RPMI7951 (cell line): ENCODE results near the gene TBC1D24. TPM values are rescaled to one million over a fixed set of nuclear protein-coding genes. Genes with fewer than 3 reads are reported as not detected.

ENCODE experiments used
- DNase-seq: peaks from one replicate; pipeline ENCODE4 v3.0.0-alpha.2; 2012; ENCODE audit warnings: low read depth
- total RNA-seq: library from RNA; depleted of rRNA; stranded (reverse); fragments of >200 nt; shearing (Covaris generic); gene quantifications from 2 replicates; pipeline ENCODE4 v1.2.3, GENCODE V29; 2014

The TBC1D24 gene
- total RNA-seq, 1 experiment from 2014 or later, result 4.4 TPM

DNA sequence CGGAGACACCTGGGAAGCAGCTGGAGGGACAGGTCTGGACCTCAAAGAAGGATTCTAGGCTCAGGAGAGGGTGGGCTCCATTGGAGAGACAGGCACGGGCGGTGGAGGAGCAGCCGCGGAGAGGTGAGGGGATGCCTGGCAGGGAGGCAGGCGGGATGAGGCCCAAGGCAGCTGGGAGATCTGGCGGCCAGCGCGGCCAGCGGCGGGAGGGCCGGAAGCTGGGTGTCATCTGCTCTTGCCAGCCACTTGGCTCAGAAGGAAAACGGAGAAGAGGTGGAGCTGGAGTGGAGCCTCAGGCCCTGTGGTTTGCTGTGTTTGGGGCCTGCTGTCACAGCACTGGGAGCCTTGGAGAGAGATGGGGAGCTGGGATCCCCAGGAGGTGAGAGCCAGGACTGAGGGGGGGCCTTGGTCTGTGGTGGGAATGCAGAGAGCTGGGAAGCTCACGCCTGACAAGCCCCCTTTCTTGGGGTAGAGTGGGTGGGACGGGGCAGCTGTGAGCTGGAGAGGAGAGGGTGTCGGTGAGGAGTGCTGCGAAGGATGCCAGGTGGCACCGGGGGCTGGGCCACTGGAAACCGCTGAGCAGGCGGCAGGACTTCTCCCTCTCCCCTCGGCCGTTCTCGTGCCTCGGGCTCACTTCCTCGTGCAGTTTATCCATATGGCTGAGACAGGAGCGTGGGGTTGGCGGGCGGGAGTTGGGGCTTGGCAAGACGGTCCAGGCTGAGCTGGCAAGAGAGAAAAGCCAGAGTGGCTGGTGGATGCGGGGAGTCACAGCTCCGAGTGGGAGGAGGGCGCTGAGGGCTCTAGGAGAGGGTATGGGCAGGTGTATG is 8.0 kb downstream of the TBC1D24 start:
- DNase-seq, result peak; percentile 87

DNA sequence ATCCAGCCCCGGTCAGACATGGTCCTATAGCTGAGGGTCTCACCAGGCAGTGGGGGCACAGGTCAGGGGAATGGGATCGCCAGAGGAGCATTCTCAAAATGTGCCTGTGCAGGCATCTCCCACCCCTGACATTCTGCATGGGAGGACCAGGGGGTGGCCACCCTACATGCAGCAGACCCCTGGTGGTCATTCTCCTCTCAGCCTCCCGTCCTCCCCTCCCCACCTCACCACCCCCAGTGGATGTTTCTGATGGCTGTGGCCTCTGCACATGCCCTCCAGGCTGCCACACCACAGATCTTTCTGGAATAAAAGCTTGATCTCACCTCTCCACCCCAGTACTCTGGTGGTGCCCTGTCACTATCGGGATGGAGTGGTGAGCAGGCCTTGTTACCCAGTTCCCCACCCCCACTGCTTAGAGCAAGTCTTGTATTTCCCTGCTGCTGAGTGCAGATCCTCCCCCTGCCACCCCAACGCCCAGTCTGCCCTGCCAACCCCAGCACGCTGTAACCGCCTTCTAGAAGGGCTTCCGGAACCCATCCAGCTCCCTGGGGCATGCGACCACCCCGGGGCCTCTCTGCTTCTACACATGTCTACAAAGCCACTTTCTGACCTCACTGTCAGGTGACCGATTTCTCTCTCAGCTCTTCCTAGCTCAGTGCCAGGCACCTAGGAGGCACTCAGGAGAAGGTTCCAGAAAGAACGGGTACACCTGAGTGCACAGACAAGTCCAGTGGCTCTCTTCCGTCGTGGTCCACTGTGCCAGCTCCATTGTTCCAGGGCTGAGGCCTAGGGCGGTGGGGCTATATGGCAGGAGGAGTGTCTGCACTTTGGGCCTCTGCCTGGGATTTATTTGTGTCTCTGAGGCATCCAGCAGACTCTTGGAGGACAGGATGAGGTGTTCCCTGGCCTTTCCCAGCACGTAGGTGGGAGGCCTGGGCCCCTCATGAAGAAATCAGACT is 9.3 kb downstream of the TBC1D24 start:
- no peak for DNase-seq

GRCh38 chr16:2484898-2485508 is 10.1 kb downstream of the TBC1D24 start:
- DNase-seq, result no peak

- no peak for DNase-seq
These were observed 11.0 kb downstream of the TBC1D24 start for GRCh38 chr16:2485811-2486507.

DNA sequence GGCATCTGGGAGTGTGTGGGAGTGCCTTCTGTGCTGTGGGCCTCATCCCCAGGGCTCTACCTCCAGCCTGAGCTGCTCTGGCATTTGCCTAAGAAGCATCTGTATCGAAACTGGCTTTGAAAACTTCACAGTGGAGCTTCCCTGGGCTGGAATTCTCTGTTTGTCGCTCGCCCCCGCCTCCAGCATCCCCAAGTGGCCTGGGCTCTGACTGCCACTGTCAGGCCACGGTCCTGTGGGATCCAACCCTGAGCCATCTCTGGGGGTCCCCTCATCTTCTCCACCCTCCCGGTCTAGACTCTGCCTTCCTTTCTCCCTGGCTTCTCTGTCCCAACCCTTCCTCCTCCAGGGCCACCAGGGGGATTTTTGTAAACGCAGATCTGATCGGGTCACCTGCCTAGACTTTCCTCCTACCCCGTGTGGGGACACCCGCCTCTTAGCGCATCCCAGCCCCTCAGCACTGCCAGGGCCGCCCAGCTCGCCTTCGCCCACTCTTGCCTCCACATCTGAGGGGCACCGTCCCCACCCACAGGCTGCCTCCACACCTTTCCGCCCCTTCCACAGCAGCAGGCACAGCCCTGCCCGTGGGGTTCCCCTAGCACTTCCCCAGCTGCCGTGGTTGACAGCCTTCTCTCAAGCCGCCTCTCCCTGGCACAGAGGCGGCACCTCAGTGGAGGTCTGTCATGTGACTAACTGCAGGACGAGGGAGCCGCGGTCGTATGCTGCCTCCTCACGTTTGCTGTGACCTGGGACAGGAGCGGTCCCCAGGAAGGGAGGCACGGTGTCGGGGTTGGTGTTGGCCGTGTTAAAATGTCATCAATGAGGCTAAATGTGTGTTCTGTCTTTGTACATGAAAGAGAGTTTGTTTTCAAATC is 12.0 kb downstream of the TBC1D24 start:
- peak; percentile 34 for DNase-seq

DNA sequence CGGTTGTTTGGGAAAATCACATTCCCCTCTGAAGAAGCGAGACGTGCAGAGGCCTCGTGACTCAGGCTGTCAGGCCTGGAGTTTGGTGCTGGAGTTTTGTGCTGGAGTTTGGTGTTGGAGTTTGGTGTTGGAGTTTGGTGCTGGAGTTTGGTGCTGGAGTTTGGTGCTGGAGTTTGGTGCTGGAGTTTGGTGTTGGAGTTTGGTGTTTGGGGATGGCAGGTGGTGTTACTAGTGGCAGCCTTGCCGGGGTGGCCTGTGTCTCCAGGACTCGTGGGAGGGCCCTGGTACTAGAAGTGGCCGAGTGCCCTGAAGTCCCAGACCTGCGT is 12.6 kb downstream of the TBC1D24 start:
- DNase-seq, result no peak

GRCh38 chr16:2487903-2488531 is 13.1 kb downstream of the TBC1D24 start:
- no peak for DNase-seq

DNA sequence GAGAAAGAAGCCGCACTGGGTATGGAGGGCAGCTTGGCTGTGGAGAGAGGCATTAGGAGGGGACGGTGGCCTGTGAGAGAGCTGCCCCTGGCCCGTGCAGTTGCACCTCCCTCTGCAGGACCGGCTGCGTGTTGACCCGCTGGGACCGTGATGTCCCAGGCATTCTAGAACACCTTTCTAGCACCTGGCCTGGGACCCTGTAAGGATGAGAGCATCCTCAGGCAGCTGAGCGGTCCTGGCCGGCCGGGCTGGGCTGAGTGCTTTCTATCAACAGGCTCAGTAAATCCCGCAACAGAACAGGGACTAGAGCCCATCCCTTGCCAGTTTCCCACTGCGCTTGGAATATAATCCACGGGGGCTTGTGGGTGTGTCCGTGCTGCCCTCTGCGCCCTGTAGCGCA is 14.7 kb downstream of the TBC1D24 start:
- no peak for DNase-seq

DNA sequence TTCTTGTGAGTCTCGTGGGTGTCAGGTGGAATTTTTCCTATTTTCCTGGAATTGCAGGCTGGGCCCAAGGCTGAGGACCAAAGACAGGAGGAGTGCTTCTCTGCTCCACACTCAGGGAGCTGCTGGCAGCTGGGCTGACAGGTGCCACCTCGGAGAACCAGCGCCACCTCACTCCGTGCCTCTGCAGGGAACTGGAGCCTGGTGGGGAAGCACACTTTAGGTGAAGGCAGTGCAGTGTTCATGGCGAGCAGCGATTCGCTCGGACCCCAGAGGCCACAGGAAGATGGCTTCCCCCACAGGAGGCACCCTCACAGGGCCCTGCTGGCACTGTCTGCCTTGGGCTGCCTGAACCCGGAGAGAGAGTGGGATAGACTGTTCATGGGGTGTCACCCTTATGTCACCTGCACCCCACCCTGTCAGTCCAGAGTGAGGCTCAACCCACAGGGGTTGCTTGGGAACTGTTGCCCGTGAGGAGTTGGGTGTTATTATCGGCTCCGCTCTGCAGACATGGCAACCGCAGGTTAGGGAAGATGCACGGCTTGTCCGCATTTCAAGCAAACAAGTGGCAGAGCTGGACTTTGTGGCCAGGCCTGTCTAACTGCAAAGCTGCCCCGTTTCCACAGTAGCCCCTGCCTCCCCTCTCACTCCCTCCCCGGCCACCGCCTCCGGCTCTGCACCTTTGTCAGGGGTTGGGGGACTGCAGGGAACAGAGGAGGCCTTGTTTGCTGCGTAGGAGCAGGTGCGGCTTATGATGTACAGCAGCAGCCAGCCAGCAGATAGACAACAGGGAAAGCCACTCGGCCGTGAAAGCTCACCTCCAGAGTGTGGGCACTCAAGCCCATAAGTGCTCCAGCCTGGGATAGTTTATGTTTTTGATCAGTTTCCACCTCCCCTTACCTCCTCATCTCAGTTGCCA is 15.5 kb downstream of the TBC1D24 start:
- no peak for DNase-seq

DNA sequence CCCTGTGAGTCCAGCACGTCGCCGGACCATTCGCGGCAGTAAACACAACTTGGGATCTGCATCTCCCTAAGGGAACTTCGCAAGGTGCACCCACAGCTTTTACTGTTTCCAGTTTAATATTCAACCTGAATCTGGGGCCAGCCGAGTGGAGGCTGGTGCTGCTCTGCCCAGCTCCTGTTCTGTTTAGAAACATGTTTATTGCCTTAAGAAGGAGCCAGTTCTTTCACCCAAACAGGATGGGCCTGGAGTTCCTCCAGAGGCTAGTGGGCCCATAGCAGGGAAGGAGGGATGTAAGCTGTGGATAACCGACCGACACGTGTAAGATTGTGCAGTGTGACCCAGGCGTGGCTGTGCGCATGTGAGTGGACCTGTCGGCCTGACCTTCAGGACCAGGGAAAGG is 17.4 kb downstream of the TBC1D24 start:
- DNase-seq, result no peak

DNA sequence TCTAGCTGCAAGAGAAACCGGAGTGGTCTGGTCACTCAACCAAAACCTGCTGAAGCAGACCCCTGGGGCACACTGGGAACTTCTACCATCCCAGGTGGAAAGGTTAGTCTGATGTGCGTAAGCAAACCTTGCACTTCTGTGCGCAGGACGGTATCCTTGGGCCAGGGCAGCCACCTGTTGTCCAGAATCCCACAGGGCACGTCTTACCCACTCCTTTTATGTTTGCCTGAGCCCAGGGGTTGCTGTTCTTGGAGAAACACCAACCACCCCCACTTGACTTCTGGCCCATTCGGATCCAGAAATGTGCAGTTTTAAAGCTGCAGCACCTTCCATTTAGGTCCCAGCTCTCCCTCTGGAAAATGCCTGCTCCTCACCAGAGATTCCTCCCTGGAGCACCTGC is 18.7 kb downstream of the TBC1D24 start:
- DNase-seq, result no peak

DNA sequence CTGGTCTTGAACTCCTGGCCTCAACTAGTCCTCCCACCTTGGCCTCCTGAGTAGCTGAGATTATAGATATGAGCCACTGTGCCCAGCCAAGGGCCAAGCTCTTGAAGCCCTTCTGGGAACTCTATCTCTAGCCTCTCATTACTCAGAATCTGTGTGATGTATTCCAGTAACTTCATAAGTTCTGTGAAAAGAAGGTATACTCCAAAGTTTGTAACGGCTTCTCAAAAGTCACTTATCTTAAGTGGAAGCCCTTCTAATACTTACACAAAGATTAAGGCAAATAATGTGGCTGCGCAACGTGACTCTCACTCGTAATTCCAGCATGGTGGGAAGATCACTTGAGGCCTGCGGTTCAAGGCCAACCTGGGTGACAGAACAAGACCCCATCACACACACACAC is 19.7 kb downstream of the TBC1D24 start:
- DNase-seq, result no peak

GRCh38 chr16:2495041-2495440 is 20.1 kb downstream of the TBC1D24 start:
- DNase-seq, result no peak

- no peak for DNase-seq
These were observed 21.5 kb downstream of the TBC1D24 start for GRCh38 chr16:2496223-2497115.

- DNase-seq, result no peak
These were observed 22.2 kb downstream of the TBC1D24 start for GRCh38 chr16:2497116-2497630.

- no peak for DNase-seq
These were observed 23.0 kb downstream of the TBC1D24 start for GRCh38 chr16:2497695-2498484.
